H1 (cell line): ENCODE data around the gene GSE1. TPM values are rescaled to one million over a fixed set of nuclear protein-coding genes. Genes with fewer than 3 reads are reported as not detected.
A peak's percentile ranks its signal among the peaks of the same experiment; 100 is the strongest.

Source experiments
- CREB1 ChIP-seq: IDR thresholded peaks from 2 replicates; pipeline ENCODE4 v1.6.1; 2012; ENCODE audit warnings: inconsistent platforms
- HDAC6 ChIP-seq: IDR thresholded peaks from one replicate; pipeline ENCODE4 v1.7.1; 2012; ENCODE audit warnings: low read depth, mild to moderate bottlenecking, inconsistent platforms, low read length, moderate library complexity
- KDM5A ChIP-seq: fragments of 200-600 bp; IDR thresholded peaks from 2 replicates; pipeline ENCODE4 v1.7.1; 2012; ENCODE audit warnings: mild to moderate bottlenecking, low read length, inconsistent platforms, mixed read lengths
- MAFK ChIP-seq: IDR thresholded peaks from 2 replicates; pipeline ENCODE4 v1.6.1; 2012; ENCODE audit warnings: low read depth, mild to moderate bottlenecking, improper control_type of control experiment, low read length
- POLR2AphosphoS5 ChIP-seq: IDR thresholded peaks from 2 replicates; pipeline ENCODE4 v1.6.1; 2011; ENCODE audit warnings: low read depth, low read length
- SP1 ChIP-seq: IDR thresholded peaks from 2 replicates; pipeline ENCODE4 v1.6.1; 2011; ENCODE audit warnings: low read depth, low read length
- SP2 ChIP-seq: IDR thresholded peaks from 2 replicates; pipeline ENCODE4 v1.6.1; 2012; ENCODE audit warnings: mild to moderate bottlenecking, low read length, inconsistent platforms
- TAF7 ChIP-seq: optimal IDR thresholded peaks from 2 replicates; pipeline ENCODE3; 2011; ENCODE audit warnings: low read depth, mild to moderate bottlenecking, inconsistent platforms, low read length, moderate library complexity, borderline replicate concordance
- TEAD4 ChIP-seq: IDR thresholded peaks from 2 replicates; pipeline ENCODE4 v1.6.1; 2012; ENCODE audit warnings: low read depth, low read length, inconsistent platforms, mixed read lengths
- polyA plus RNA-seq, 7 experiments: library from polyadenylated mRNA; depleted of rRNA in 3 of 7; stranded (reverse) in 5 of 7; unstranded in 2 of 7; fragments of >200 nt in 5 of 7; fragments of 200-250 nt in 2 of 7; gene quantifications; 1 replicate in 5 of 7; 2 replicates in 1 of 7; 4 replicates in 1 of 7; pipeline versions ENCODE4 v1.2.1 to v1.2.3, GENCODE V29; 2011 to 2013; ENCODE audit warnings: missing spikeins in 2 of 7, mixed read lengths in 2 of 7
- total RNA-seq: library from RNA; stranded (reverse); fragmentation: NEBNext Ultra II Directional; extraction: Animal tissue kit (Norgen Biotek cat#: 25700); gene quantifications from 2 replicates; pipeline ENCODE4 v1.2.1, GENCODE V29; 2021
- TF ChIP-seq, protein P1 (sequence below): IDR thresholded peaks from 2 replicates; pipeline ENCODE4 v1.6.1; 2011; ENCODE audit warnings: low read depth, mild to moderate bottlenecking, low read length; ENCODE audit not compliant: insufficient read depth
- TF ChIP-seq, protein P2 (sequence below): fragments of 300-600 bp; sonication (generic); IDR thresholded peaks from 2 replicates; pipeline ENCODE4 v1.7.1; 2012; ENCODE audit warnings: low read length, moderate library complexity, mild to moderate bottlenecking, inconsistent platforms; ENCODE audit not compliant: insufficient replicate concordance

Gene GSE1
- total and polyA plus RNA-seq, 2 of the 8 experiments (the other 6 are each of a cell fraction or from before 2014, with no cell fraction given), result 26.0 to 65.6 TPM

DNA sequence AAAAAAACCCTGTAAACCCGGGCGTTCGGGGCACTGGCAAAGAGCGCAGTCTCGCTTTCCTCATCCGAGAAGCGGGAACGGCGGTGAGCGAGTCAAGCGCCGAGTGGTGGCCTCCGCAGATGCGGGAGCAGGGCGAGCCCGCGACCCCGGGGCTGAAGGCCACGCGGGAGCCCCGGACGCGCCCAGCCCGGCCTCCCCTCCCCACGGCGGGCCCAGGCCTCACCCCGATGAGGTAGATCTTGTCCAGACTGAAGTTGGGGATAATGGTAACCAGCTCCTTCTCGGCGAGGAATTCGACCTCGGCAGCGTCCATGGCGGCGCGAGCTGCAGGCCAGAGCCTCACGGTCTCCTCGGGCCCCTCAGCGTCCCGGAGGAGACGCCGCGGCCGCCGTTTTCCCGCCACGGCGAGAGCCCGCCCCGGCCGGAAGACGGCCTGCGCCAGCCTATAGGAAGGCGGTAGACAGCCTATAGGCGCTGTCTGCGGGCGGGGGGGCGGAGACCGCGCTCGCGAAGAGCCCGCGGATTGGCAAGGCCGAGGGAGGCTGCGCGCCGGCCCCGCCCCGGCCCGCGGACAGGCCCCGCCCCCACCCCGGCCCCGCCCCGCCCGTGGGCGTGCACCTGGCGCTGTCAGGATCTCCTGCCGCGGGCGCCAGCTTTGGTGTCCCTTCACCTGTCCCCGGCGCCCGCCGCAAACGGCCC, 75.6 kb downstream of the GSE1 start, which contains the start of gene GINS2 (continued):
- peak; percentile 16; the same call in 1 of the 2 replicates for TF ChIP-seq SP2
- TF ChIP-seq CREB1, result no peak
- TF ChIP-seq MAFK, result no peak
- TF ChIP-seq HDAC6, result no peak
- peak; percentile 82; the same call in 1 of the 2 replicates for TF ChIP-seq SP1
- peak; percentile 45; the same call in 1 of the 2 replicates for TF ChIP-seq POLR2AphosphoS5
- TF ChIP-seq, protein P1, sequence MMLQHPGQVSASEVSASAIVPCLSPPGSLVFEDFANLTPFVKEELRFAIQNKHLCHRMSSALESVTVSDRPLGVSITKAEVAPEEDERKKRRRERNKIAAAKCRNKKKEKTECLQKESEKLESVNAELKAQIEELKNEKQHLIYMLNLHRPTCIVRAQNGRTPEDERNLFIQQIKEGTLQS, result no peak
- TF ChIP-seq TEAD4, result no peak
- TF ChIP-seq, protein P2, sequence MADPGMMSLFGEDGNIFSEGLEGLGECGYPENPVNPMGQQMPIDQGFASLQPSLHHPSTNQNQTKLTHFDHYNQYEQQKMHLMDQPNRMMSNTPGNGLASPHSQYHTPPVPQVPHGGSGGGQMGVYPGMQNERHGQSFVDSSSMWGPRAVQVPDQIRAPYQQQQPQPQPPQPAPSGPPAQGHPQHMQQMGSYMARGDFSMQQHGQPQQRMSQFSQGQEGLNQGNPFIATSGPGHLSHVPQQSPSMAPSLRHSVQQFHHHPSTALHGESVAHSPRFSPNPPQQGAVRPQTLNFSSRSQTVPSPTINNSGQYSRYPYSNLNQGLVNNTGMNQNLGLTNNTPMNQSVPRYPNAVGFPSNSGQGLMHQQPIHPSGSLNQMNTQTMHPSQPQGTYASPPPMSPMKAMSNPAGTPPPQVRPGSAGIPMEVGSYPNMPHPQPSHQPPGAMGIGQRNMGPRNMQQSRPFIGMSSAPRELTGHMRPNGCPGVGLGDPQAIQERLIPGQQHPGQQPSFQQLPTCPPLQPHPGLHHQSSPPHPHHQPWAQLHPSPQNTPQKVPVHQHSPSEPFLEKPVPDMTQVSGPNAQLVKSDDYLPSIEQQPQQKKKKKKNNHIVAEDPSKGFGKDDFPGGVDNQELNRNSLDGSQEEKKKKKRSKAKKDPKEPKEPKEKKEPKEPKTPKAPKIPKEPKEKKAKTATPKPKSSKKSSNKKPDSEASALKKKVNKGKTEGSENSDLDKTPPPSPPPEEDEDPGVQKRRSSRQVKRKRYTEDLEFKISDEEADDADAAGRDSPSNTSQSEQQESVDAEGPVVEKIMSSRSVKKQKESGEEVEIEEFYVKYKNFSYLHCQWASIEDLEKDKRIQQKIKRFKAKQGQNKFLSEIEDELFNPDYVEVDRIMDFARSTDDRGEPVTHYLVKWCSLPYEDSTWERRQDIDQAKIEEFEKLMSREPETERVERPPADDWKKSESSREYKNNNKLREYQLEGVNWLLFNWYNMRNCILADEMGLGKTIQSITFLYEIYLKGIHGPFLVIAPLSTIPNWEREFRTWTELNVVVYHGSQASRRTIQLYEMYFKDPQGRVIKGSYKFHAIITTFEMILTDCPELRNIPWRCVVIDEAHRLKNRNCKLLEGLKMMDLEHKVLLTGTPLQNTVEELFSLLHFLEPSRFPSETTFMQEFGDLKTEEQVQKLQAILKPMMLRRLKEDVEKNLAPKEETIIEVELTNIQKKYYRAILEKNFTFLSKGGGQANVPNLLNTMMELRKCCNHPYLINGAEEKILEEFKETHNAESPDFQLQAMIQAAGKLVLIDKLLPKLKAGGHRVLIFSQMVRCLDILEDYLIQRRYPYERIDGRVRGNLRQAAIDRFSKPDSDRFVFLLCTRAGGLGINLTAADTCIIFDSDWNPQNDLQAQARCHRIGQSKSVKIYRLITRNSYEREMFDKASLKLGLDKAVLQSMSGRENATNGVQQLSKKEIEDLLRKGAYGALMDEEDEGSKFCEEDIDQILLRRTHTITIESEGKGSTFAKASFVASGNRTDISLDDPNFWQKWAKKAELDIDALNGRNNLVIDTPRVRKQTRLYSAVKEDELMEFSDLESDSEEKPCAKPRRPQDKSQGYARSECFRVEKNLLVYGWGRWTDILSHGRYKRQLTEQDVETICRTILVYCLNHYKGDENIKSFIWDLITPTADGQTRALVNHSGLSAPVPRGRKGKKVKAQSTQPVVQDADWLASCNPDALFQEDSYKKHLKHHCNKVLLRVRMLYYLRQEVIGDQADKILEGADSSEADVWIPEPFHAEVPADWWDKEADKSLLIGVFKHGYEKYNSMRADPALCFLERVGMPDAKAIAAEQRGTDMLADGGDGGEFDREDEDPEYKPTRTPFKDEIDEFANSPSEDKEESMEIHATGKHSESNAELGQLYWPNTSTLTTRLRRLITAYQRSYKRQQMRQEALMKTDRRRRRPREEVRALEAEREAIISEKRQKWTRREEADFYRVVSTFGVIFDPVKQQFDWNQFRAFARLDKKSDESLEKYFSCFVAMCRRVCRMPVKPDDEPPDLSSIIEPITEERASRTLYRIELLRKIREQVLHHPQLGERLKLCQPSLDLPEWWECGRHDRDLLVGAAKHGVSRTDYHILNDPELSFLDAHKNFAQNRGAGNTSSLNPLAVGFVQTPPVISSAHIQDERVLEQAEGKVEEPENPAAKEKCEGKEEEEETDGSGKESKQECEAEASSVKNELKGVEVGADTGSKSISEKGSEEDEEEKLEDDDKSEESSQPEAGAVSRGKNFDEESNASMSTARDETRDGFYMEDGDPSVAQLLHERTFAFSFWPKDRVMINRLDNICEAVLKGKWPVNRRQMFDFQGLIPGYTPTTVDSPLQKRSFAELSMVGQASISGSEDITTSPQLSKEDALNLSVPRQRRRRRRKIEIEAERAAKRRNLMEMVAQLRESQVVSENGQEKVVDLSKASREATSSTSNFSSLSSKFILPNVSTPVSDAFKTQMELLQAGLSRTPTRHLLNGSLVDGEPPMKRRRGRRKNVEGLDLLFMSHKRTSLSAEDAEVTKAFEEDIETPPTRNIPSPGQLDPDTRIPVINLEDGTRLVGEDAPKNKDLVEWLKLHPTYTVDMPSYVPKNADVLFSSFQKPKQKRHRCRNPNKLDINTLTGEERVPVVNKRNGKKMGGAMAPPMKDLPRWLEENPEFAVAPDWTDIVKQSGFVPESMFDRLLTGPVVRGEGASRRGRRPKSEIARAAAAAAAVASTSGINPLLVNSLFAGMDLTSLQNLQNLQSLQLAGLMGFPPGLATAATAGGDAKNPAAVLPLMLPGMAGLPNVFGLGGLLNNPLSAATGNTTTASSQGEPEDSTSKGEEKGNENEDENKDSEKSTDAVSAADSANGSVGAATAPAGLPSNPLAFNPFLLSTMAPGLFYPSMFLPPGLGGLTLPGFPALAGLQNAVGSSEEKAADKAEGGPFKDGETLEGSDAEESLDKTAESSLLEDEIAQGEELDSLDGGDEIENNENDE, result no peak
- peak; percentile 11 for TF ChIP-seq TAF7
- TF ChIP-seq KDM5A, result no peak
